Measurements from ENCODE around the gene SNUPN. TPM values are rescaled to one million over a fixed set of nuclear protein-coding genes. Genes with fewer than 3 reads are reported as not detected.
"Not testable (repeated sequence)": the region's sequence is repeated elsewhere in the genome, so short reads cannot be mapped to it uniquely, and the experiment has no call there.

SNUPN gene
- total RNA-seq, 5 donors from 2014 or later (not counting 1 experiment from before 2014, with no cell fraction given): 17.7 to 26.7 (median 20.8) TPM

GRCh38 chr15:75582943-75583342 lies 42.6 kb downstream of the SNUPN start:
- H3K4me3 Mint-ChIP-seq; H3K9me3 ChIP-seq; H3K27me3 Mint-ChIP-seq; H3K27ac ChIP-seq (ENCODE audit: low read length); ATAC-seq (replicated peaks in 1 of 4); H3K4me3 ChIP-seq (ENCODE audit: control insufficient read depth in 1 of 2, extremely low read depth in 1 of 2, low read length in 1 of 2); H3K36me3 ChIP-seq (ENCODE audit: control insufficient read depth in 2 of 2, extremely low read depth in 1 of 2, insufficient read depth in 1 of 2, low read length in 1 of 2); DNase-seq; POLR2A ChIA-PET; H3K27ac Mint-ChIP-seq; H3K9me3 Mint-ChIP-seq; H3K27me3 ChIP-seq (replicated peaks in 1 of 2; ENCODE audit: control insufficient read depth in 2 of 2, extremely low read depth in 1 of 2, insufficient read depth in 2 of 2, low read length in 1 of 2); H3K4me1 Mint-ChIP-seq; H3K36me3 Mint-ChIP-seq: not testable (repeated sequence)
- CTCF ChIA-PET: interaction anchor here in 1 of 2 donors (0.7 kb wide), 1 partner anchor 70 kb away, joined by 3 read pairs; no protein-coding TSS in a partner anchor
- peaks cover 4 to 12% of the 10 kb centered on the region in 2 experiments for H3K4me1 ChIP-seq (ENCODE audit: control insufficient read depth in 1 of 2, extremely low read depth in 1 of 2, insufficient read depth in 2 of 2, low read length in 2 of 2)
- WGBS (ENCODE audit: insufficient coverage): no CpG with 5 or more reads among the region's 5 CpGs

DNA sequence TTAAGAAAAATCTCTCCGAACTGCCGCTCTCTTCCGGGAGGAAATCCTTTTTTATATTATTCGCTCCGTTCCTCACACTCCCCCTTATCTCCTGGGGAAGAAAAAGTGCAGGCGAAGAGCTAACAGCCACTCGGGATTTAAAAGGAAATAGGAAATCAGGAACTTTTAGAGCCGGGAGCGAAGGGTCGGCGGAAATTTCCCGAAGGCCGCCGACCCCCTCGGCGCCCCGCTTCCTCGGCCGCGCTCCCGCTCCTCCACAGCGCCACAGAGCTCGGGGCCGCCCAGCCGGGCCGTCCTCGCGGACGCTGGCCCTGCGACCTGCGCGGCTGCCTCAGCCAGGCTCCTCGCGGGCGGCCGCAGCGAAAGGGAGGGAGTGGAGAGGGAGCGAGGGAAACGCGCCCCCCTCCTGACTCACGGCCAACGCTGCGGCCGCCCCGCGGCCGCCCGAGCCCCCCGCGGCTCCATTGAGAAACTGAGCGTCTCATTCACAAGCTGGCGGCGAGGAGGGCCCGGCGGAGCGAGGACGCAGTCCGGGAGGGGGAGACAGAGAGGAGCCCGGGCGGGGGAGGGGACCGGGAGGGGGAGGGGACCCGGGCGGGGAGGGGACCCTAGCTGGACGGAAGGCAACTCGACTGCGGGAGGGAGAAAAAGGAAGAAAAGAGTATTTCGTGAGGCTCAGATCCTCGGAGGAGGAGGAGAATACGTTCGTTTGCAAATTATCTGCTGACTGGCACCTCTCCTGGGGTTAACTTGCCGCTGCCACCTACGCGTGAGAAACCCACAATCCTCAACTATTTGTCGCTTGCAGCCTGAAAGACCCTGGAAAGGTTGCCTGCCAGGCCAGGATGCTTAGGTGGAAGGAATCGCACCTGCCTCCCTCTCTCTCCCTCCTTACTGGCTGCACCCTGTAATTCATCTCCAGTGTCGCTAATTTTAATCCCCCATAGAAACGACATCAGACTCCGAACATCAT lies 46.3 kb downstream of the SNUPN start, which contains the start of gene PTPN9:
TSS of gene PTPN9 (minus strand) at position 368 of the 973 bp plus-strand sequence. CDS start 539 bp downstream, outside the sequence.
- H3K4me3 Mint-ChIP-seq: peak within 1 kb of the TSS; percentile 89 to 93 (median 90)
- no peaks in the 10 kb centered on the region for H3K9me3 Mint-ChIP-seq
- H3K36me3 Mint-ChIP-seq: no peaks in the 10 kb centered on the region
- peak within 1 kb of the TSS; percentile 92 to 93 for H3K27ac Mint-ChIP-seq
- no peaks in the 10 kb centered on the region for H3K27me3 Mint-ChIP-seq
- H3K4me1 Mint-ChIP-seq: peaks cover 20 to 26% (median 24%) of the 10 kb centered on the region in 3 donors
- no peaks in the 10 kb centered on the region for H3K27me3 ChIP-seq (replicated peaks in 1 of 2; ENCODE audit: control insufficient read depth in 2 of 2, extremely low read depth in 1 of 2, insufficient read depth in 2 of 2, low read length in 1 of 2)
- no peaks in the 10 kb centered on the region for H3K36me3 ChIP-seq (ENCODE audit: control insufficient read depth in 2 of 2, extremely low read depth in 1 of 2, insufficient read depth in 1 of 2, low read length in 1 of 2)
- peaks cover 4 to 21% of the 10 kb centered on the region in 2 experiments for H3K4me1 ChIP-seq (ENCODE audit: control insufficient read depth in 1 of 2, extremely low read depth in 1 of 2, insufficient read depth in 2 of 2, low read length in 2 of 2)
- ChIA-PET CTCF (interaction anchor here in 1 of 2 donors (0.7 kb wide), 1 partner anchor 61 kb away, joined by 4 read pairs; the partner anchor contains the start of gene IMP3), POLR2A (interaction anchor here (0.6 to 0.8 kb wide), 3 partner anchors 61 to 448 kb away, joined by 3 to 10 read pairs (median 9); partner anchors contain the start of gene IMP3 (in 1 of the 2))
- peak within 1 kb of the TSS; percentile 79 to 83 for H3K4me3 ChIP-seq (ENCODE audit: control insufficient read depth in 1 of 2, extremely low read depth in 1 of 2, low read length in 1 of 2)
- peak within 1 kb of the TSS; percentile 71 for H3K27ac ChIP-seq (ENCODE audit: low read length)
- H3K9me3 ChIP-seq: no peaks in the 10 kb centered on the region
- under 1% methylated on average over 45 of the region's 78 CpGs for WGBS (ENCODE audit: insufficient coverage)
- DNase-seq: peak; percentile 25 to 75 (median 56)
- peak; percentile 82 to 88 (median 84) for ATAC-seq (replicated peaks in 1 of 4)

GRCh38 chr15:75578173-75578947 lies 47.2 kb downstream of the SNUPN start:
- Histone ChIP-seq H3K4me1 (ENCODE audit: control insufficient read depth in 1 of 2, extremely low read depth in 1 of 2, insufficient read depth in 2 of 2, low read length in 2 of 2) (peaks cover 4 to 26% of the 10 kb centered on the region in 2 experiments), H3K4me3 (ENCODE audit: control insufficient read depth in 1 of 2, extremely low read depth in 1 of 2, low read length in 1 of 2) (peak overlapping the region; percentile 79 to 83), H3K36me3 (ENCODE audit: control insufficient read depth in 2 of 2, extremely low read depth in 1 of 2, insufficient read depth in 1 of 2, low read length in 1 of 2) (no peaks in the 10 kb centered on the region), H3K27me3 (replicated peaks in 1 of 2; ENCODE audit: control insufficient read depth in 2 of 2, extremely low read depth in 1 of 2, insufficient read depth in 2 of 2, low read length in 1 of 2) (no peaks in the 10 kb centered on the region), H3K27ac (ENCODE audit: low read length) (peak overlapping the region; percentile 71), H3K9me3 (no peaks in the 10 kb centered on the region)
- DNase-seq (peak in 17 of 35 experiments; percentile 0 to 54 (median 7)), ATAC-seq (replicated peaks in 1 of 4) (peak; percentile 42 to 61 (median 56))
- no peaks in the 10 kb centered on the region for H3K36me3 Mint-ChIP-seq
- WGBS (ENCODE audit: insufficient coverage): under 1% methylated on average over 75 of the region's 77 CpGs
- POLR2A ChIA-PET: interaction anchor here (0.6 to 0.8 kb wide), 4 partner anchors 61 to 447 kb away, joined by 3 to 10 read pairs (median 6); partner anchors contain the start of gene IMP3 (in 1 of the 2)
- H3K4me3 Mint-ChIP-seq: peak overlapping the region; percentile 88 to 93 (median 90)
- CTCF ChIA-PET: interaction anchor here in 1 of 2 donors (1.2 kb wide), 1 partner anchor 62 kb away, joined by 4 read pairs; the partner anchor contains the start of gene IMP3
- no peaks in the 10 kb centered on the region for H3K9me3 Mint-ChIP-seq
- no peaks in the 10 kb centered on the region for H3K27me3 Mint-ChIP-seq
- H3K4me1 Mint-ChIP-seq: peaks cover 28 to 35% (median 32%) of the 10 kb centered on the region in 3 donors
- H3K27ac Mint-ChIP-seq: peak overlapping the region; percentile 92 to 93

DNA sequence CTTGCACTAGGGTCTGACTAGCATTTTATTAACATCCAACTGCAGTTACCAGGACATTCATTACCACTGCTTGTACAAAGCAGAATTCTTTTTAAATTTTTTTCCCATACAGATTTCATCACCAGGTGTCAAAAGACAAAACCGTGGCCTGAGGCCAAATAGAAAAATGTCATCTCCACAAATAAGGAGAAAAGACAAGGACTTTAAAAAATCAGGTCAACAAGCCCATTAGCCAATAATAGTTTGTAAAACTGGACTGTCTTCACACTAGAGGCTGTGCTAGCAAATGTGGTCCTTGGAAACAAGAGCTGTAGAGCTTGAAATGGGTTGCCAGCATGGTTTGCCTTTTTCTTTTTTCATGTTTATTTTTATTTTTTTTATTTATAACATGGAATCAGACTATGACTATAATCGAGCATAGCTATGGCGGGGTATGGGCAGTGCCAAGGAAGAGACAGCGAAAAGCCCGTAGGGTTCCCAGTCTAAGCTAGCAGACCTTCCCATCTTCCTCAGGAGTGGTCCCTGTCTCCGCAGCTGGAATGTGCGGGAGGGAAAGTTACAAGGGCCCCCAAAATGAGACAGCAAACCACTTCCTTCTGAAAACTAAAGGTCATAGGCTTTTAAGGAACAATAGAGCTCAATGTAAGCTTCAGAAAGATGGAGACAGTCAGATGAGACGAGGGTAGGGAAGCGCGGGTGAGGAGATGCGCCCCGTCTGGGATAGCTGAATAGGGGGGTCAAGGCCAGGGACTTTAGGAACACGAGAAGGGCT lies 47.9 kb downstream of the SNUPN start:
- H3K4me1 Mint-ChIP-seq: peaks cover 34 to 41% (median 40%) of the 10 kb centered on the region in 3 donors

DNA sequence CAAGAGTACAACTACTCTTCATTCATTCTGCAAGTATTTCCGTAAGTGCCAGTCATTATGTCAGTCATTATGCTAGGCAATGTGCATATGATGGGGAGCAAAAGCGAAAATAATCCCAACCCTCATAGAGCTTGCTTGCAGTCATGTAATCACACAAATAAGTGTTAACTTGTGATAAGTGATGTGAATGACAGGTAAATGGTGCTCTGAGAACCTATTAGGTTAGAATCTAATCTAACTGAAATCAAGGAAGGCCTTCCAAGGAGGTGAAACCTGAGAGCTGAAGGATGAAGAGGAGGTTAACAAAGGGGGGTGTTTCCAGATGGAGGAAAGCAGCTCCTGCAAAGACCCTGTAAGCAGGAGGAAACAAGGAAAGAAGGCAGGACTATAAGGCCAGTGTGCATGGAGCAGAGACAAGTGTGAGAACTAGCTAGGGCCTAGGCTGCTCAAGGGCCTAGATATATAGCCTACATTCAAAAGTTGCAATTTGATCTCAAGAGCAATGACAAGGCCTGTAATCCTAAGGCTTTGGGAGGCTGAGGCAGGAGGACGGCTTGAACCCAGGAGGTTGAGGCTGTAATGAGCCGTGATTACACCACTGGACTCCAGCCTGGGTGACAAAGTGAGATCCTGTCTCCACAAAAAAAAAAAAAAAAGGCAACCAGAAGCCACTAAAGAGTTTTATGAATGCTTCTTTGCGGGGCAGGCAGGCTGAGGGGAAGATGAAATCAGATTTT lies 51.7 kb downstream of the SNUPN start:
- peaks cover 0 to 17% of the 10 kb centered on the region in 2 experiments for H3K4me1 ChIP-seq (ENCODE audit: control insufficient read depth in 1 of 2, extremely low read depth in 1 of 2, insufficient read depth in 2 of 2, low read length in 2 of 2)
- no peak for ATAC-seq (replicated peaks in 1 of 4)
- no peaks in the 10 kb centered on the region for H3K36me3 ChIP-seq (ENCODE audit: control insufficient read depth in 2 of 2, extremely low read depth in 1 of 2, insufficient read depth in 1 of 2, low read length in 1 of 2)
- WGBS (ENCODE audit: insufficient coverage): 100% methylated on average over 1 of the region's 5 CpGs
- H3K27me3 ChIP-seq (replicated peaks in 1 of 2; ENCODE audit: control insufficient read depth in 2 of 2, extremely low read depth in 1 of 2, insufficient read depth in 2 of 2, low read length in 1 of 2): no peaks in the 10 kb centered on the region
- H3K27me3 Mint-ChIP-seq: no peaks in the 10 kb centered on the region
- no peaks in the 10 kb centered on the region for H3K36me3 Mint-ChIP-seq
- H3K27ac Mint-ChIP-seq: peak overlapping the region; percentile 29 to 71
- H3K4me1 Mint-ChIP-seq: peaks cover 31 to 40% (median 33%) of the 10 kb centered on the region in 3 donors
- no peaks in the 10 kb centered on the region for H3K9me3 Mint-ChIP-seq
- H3K9me3 ChIP-seq: no peaks in the 10 kb centered on the region
- no peak overlapping the region for H3K27ac ChIP-seq (ENCODE audit: low read length)
- H3K4me3 ChIP-seq (ENCODE audit: control insufficient read depth in 1 of 2, extremely low read depth in 1 of 2, low read length in 1 of 2): no peak overlapping the region
- no peak for DNase-seq
- POLR2A ChIA-PET: interaction anchor here in 1 of 2 donors (0.7 kb wide), 1 partner anchor 20 kb away, joined by 5 read pairs; no protein-coding TSS in a partner anchor
- no peak overlapping the region for H3K4me3 Mint-ChIP-seq
- CTCF ChIA-PET: no interaction called here

More for the DNA sequence above, 47.9 kb downstream of the SNUPN start:
- peak overlapping the region; percentile 79 to 83 for H3K4me3 ChIP-seq (ENCODE audit: control insufficient read depth in 1 of 2, extremely low read depth in 1 of 2, low read length in 1 of 2)
- ChIA-PET CTCF (interaction anchor here in 1 of 2 donors (0.6 to 1.2 kb wide), 3 partner anchors 48 to 77 kb away, joined by 3 to 4 read pairs (median 3); partner anchors contain the start of genes IMP3 and SNUPN), POLR2A (interaction anchor here in 1 of 2 donors (0.6 kb wide), 2 partner anchors 76 to 113 kb away, joined by 3 read pairs; no protein-coding TSS in a partner anchor)
- H3K27ac ChIP-seq (ENCODE audit: low read length): peak overlapping the region; percentile 71
- Mint-ChIP-seq H3K4me3 (peak overlapping the region; percentile 88 to 93 (median 88)), H3K9me3 (no peaks in the 10 kb centered on the region), H3K36me3 (no peaks in the 10 kb centered on the region), H3K27me3 (no peaks in the 10 kb centered on the region), H3K27ac (peak overlapping the region; percentile 92 to 93)
- no peaks in the 10 kb centered on the region for H3K27me3 ChIP-seq (replicated peaks in 1 of 2; ENCODE audit: control insufficient read depth in 2 of 2, extremely low read depth in 1 of 2, insufficient read depth in 2 of 2, low read length in 1 of 2)
- no peaks in the 10 kb centered on the region for H3K36me3 ChIP-seq (ENCODE audit: control insufficient read depth in 2 of 2, extremely low read depth in 1 of 2, insufficient read depth in 1 of 2, low read length in 1 of 2)
- peaks cover 4 to 26% of the 10 kb centered on the region in 2 experiments for H3K4me1 ChIP-seq (ENCODE audit: control insufficient read depth in 1 of 2, extremely low read depth in 1 of 2, insufficient read depth in 2 of 2, low read length in 2 of 2)
- no peaks in the 10 kb centered on the region for H3K9me3 ChIP-seq
- ATAC-seq (replicated peaks in 1 of 4): no peak
- DNase-seq: peak in 1 of 35 experiments; percentile 17
- 0% methylated on average over 1 of the region's 13 CpGs for WGBS (ENCODE audit: insufficient coverage)

Measured in T-cell (primary cell).